OCI-M1 (cell line): ENCODE results near the gene ALDH3B2.
A peak's percentile ranks its signal among the peaks of the same experiment; 100 is the strongest.
"Not testable (repeated sequence)": the region's sequence is repeated elsewhere in the genome, so short reads cannot be mapped to it uniquely, and the experiment has no call there.

Experiments used
- DNase-seq: peaks from one replicate; lab custom pipeline; 2025; lab: John Stamatoyannopoulos, UW

The ALDH3B2 gene

DNA sequence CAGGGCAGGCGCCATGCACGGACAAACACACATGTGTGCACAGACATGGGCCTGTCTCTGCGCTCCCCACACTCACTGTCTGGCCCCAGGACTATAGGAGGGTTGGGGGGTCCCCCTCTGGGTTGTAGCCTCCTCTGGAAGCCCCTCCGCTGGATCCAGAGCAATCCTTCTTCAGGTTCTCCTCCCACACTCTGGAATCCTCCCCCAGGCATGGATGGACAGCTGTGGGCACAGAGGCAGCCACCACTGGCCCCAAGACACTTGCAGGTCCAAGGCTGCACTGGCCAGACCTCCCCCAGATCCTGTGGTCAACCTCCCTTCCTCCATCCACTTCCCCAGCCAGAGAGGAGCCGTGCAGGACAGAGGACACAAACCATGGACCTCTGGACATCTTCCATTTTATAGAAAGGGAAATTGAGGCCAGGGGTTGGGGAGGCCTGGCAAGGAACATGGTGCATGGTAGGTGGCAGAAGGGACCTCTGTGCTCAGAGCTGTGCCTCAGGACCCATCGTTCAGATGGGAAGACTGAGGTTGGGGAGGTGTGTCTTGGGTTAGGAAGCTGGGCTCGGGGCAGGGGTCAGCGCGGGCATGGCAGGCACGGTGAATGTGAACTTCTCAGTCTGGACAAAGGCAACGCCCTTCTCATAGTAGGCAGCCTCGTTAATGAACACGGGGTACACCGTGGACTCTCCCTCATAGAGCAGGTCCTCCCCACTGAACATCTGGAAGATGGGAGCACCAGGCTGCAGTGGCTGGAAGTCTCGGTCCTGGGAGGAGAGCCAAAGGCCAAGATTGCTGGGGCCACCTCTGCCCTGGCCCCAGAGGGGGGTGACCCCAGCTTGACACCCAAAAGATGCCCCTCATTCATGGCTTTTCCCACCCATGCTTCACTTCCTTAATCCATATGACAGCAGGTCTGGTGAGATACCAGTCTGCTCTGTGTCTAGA, 32.0 kb downstream of the ALDH3B2 start:
- no peak for DNase-seq

DNA sequence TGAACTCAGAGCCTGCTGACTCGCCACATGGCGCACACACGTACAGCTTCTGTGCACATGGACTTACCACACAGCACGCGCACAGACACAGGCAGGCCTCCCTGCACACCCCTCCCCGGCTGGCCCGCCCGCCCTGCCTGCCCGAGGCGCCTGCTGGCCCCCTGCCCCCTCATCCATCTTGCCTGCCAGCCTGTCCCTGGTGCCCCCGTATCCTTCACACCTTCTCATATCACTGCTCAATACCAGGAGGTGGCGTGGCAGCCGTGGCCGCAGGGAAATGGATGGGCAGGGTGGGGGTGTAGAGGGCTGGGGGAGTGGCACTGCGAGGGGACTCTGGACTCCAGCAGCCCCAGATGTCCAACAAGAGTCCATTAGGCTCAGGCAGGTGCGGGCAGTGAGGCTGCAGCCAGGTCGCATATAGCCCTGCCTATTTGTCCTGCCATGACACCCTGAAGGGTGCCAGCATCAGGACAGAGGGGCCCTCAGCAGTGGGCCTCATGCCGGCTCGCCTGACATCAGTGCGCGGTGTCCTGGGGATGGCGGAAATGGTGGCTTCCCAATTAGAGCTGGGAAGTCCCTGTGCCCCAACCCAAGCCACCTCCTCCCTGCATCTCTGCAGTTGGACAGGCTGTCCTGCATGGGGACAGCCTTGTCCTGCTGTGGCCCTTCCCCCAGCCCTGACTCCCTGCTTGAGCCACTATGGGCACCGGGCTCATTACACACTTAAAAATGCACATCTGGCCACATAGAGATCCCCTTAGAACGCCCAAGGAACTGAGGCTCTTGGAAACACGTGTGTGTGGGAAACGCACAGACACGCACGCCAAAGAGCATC, 32.9 kb downstream of the ALDH3B2 start:
- DNase-seq: no peak

DNA sequence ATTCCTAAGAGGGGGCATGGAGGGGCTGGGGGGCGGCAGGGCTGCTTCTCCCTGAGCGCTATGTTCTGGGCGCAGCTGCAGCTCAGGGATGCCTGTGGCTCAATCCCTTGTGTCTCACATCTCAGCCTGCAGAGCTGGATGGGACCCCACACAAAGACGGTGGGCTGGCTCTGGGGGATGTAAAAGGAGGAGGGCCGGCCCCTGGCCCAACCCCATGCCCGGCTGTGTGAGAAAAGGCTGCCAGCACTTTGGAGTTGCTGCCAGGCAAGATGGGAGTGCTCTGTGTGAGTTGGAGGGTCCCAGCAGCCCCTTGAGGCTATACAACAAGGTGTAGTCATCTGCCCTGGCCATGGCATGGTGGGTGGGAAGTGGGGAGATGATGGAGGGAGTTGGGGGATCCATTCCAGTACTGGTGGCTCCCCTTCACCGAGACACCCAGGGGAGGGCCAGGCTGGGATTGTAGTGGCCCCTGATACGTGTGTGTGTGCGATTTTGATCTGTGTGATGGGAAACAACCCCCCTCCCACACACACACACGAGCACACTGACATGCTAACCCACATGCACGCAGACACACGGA, 33.6 kb downstream of the ALDH3B2 start:
- no peak for DNase-seq

DNA sequence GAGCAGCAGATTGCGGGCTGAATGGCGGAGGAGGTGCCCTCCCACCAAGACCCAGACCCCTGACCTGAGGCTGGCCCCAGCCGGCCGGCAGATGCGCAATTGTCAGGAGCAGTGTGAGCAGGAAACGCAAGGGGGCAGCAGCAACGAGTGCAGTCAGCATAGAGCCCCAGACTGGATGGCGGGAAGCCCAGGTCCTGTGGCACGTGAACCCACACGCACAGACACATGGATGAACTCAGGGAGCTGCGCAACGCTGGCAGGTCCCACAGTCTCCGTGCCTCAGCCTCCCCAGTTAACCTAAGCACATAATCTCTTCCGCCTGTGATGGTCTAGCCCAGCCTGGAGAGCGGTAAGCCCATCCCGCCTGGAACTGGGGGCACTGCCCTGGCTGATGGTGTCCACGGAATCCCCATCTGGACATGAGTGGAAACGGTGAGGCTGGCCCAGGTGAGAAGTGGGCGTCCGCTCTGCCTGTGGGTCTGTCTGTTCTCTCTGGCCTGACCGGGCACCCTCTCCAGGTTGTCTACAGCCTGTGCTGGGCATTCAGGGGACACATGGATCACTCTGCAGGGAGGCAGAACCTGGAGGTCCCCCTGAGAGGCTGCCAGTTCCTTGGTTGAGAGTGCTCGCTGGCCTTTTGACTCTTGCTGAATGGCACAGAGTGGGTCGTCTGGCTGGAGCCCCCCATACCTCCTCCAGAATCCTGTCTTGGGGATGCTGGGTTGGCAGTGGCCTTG, 34.2 kb downstream of the ALDH3B2 start:
- peak; percentile 61 for DNase-seq

DNA sequence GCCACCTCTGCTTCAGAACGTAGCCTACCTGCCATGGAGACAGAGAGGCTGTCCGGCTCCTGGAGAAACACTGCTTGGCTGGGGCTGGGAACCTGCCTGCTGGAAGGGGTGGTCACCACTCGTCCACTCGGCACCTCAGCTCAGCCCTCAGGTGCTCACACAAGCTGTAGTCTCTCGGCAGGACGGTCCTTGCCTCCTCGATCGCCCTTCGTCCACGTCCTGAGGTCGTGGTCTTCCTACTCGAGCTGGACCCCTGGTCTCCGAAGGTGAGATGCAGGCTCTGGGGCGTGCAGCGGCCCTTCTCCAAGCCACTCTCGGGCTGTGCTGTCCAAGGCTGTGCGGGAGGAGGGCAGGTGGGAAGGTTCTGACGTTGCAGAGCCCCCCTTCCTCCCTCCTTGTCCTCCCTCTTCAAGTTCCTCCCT, 35.0 kb downstream of the ALDH3B2 start, which contains the start of gene TBX10:
TBX10 (minus strand) TSS at position 326 of the 422 bp plus-strand sequence; CDS start at position 35, 291 bp downstream.
- DNase-seq: no peak

DNA sequence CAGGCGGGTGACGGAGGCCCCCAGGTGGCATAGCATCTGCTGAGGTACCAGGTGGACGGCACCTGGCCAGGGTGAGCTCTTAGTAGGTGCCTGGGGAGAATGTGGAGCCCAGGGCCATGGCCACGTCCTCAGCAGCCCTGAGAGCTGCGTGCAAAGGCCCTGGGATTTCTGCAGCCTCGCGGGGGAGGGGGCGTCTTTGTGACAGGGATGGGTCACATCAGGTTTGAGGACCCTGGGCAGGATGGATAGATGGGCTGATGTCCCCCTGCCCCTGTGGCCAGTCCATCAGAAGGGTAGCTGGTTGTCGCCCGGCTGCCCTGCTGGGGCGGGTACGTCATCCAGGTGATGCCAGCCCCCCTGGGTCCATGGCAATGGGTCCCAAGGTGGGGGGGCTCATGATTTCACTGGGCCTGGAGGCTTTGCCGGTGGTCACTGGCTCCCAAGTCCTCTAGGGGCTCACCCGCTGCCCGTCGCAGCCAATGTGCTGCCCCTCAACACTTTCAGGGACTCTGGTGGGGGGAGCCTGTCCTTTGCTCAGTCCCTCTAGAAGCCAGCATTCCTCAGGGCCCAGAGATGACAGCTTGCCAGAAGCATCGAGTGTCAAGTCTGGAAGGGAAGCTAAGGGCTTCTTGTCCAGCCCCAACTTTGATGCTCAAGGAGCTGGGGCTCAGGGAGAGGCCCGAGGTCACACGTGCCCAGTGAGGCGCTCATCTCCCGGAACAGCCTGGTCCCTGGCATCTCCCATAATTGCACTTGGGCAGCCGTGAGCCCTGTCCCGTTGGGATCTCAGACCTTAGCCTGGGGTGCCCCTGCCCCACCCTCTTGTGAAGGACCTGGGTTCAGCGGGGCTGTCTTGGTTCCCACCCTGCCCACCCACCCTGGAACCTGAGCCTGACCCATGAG, 35.6 kb downstream of the ALDH3B2 start:
- no peak for DNase-seq

DNA sequence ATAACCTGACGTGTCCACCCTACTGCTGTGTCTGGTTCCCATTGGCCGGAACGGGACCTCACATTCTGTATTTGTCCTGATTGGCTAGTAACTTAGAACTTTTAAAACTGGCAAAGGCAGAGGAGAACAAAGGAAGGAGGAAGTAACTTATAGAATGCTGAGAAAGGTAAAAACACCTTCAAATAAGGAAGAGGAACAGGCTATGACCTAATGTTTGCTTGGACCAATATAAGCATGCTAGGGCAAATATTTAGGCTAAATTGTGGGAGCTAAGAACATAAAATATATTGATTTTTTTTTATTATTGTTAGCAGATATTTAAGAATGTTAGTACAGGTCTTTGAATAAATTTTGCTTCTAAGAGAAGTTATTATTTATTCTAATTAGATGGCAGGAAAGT, 37.0 kb downstream of the ALDH3B2 start:
- not testable (repeated sequence) for DNase-seq

DNA sequence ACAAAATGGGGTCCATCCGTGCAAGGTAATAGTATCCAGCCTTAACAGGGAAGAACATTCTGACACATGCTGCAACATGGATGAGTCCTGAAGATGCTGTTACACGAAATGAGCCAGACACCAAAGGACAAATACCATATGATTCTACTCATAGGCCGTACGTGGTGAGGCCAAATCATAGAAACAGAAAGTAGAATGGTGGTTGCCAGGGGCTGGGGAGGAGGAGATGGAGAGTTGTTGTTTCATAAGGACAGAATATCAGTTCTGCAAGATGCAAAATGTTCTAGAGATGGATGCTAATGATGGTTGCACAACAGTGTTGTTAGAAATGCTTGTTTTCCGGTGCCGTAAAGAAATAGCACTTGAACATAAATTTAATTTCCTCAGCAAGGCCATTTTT, 37.5 kb downstream of the ALDH3B2 start:
- DNase-seq: no peak

DNA sequence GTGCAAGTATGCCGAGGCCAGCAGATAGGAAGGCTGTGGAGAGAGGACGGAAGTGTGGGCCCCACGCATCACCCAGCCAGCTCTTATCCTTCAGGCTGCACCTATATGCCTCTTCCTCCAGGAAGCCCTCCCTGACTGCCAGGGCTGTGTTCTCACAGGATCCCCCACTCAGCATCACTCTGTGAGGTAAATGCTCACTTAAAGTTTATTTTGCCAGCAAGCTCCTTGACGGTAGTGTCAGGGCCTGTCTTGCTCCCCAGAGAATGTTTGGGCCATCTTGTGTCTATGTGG, 39.2 kb downstream of the ALDH3B2 start:
- DNase-seq: no peak

DNA sequence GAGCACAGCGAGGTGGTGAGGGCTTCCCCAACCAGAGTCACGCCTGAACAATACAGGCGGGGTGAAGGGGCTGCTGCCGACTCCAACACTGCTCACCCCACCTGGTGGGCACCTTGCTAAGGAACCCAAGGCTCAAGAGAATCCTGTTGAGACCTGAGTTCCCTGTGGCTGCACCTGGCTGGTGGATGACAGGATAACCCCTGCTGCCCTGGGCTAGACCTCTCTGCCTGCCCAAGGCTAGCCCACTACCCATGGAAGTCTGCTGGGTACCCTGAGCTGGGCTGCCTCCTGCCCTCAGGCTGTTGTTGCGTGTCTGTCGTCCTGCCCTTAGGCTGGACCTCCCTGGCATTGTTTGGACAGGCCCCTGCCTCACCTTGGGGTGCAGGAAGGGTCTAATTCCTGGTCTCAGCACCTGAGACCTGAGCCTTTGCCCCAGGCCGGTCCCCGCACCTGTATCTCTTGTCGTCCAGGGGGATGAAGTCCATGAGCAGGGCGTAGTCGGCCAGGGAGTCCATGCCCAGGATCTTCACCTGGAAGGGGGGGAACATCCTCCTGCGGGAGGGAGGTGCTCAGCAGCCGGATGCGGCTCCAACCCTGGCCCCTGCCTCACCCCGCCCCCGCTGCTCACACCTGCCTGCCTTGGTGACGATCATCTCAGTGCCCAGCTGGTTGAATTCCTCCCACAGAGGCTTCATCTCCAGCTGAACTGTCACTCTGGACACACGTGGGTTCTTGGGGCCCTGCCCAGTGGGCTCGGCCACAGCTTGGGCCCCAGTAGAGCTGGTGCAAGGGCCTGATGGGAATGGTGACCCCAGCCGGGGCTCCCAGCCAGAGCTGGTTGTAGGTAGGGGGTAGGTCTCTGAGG, 39.8 kb downstream of the ALDH3B2 start:
- no peak for DNase-seq

DNA sequence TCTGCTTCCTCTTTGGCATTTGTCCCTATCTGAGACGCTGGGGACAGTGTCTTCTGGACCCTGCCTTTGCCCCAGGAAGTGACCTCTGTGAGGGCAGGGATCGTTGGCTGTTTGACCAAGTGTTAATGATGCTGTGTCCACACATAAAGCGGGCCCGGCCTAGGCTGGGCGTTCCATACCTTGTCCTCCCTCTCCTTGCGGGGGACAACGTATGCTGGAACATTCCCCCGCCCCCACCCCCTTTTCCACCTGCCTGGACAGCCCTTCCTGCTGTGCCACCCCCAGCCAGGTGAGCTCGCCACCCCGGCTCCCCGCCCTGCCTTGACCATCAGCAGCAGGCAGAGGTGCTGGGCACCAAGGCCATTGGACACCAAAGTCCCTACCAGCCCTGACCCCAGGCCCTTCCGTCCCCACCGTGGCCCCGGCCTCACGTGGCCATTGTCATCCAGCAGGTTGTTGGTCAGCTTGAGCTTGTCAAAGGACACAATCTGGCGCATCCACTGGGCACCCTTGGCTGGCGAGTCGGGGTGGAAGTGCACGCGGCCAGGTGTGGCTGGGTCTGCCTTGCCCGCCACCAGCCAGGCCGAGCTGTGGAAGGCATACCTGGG, 40.6 kb downstream of the ALDH3B2 start:
- no peak for DNase-seq

DNA sequence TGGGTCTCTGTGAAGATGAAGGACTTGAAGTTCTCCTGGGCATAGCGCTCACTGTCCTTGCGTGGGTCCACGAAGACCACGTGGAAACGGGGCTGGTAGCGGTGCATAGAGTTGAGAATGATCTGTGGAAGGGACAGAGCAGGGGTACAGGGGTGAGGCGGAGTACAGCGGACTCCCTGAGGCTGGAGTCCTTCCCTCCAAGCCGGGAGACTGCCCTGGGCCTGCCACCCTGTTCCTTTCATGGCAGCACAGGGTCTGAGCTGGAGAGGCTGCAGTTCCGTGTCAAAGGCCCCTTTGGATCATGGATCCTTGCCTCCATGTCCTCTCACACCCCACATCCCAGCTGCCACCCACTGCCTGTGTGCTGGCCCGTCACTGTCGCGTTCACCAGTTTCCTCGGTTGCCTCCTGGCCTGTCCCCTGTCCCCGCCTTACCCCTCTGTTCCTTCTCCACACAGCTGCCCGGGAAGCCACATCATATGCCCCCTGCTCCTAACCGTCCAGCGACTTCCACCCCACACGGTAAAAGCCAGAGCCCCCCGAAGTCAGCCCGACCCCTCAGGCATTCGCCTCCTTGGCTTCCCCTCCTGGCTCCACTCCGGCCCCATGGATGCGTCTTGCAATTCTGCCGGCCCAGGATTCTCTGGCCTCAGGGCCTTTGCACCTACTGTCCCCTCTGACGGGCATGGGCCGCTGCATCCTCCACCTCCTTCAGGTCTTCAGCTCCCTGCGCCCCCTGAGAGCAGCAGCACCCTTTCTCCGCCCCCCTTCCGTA, 41.3 kb downstream of the ALDH3B2 start:
- no peak for DNase-seq

DNA sequence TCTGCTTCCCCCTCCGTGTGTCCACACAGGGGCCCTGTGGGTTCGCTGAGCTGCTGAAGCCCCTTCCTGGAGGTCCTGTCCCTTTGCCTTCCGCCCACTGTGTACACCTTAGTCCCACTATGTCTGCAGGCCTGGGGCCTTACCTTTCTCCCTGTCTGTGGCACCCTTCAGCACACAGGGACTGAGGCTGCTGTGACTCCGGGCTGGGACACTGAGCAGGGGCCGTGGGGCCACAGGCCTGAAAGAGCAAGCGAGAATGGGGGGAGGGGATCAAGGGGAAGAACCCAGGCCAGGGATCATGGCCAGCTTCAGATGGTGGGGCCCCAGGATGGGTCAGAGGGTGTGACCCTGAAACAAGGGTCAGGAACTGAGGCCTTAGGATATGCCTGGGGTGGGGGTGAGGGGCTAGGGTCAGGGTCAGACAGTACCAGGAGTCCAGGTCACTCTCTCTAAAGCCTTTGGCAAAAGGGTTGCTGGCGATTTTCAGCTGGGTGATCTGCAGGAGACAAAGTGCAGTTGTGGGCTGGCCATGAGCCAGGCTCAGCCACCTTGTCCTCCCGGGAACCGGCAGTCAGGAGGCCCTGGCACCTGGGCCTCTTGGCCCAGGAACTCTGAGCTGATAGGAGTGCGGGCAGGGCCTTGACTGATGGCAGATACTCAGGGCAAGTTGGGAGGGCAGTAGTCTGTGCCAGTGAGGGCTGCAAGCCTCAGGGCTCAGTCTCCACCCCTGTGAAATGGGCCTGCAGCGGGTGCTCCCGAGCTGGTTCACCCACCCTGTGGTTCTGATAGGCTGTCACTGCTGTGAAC, 42.0 kb downstream of the ALDH3B2 start:
- no peak for DNase-seq

DNA sequence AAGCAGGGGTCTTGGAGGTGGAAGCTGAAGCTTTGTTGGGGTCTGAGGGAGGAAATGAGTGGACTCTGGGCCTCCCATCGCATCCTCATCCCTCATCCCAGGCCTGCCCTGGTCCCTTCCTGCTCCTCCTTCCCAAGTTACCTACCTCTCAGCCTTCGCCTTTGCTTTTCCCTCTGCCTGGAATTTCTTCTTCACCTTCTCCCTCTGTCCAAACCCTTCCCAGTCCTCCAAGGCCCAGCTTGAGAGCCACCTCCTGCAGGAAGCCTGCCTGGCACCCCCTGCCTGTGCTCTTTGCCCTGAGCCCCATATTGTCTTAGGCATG, 42.6 kb downstream of the ALDH3B2 start:
- no peak for DNase-seq

DNA sequence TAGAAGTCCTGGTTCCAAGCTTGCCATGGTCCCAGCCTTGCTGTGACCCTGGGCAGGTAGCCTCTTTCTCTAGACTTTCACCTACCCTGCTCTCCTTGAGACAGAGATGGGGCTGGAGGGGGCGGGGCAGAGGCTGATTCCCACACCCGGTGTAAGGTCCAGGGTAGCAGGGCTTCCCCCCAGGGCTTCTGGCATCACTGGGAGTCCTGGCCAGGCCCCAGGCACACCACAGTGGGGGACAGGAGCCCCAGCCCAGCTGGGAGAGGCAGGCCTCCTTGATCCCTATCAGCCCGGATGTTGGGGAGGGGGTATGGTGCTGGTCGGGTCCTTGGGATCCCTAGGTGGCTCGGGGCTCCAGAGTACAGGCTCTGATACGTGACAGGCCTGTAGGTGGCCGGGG, 43.0 kb downstream of the ALDH3B2 start:
- DNase-seq: no peak

DNA sequence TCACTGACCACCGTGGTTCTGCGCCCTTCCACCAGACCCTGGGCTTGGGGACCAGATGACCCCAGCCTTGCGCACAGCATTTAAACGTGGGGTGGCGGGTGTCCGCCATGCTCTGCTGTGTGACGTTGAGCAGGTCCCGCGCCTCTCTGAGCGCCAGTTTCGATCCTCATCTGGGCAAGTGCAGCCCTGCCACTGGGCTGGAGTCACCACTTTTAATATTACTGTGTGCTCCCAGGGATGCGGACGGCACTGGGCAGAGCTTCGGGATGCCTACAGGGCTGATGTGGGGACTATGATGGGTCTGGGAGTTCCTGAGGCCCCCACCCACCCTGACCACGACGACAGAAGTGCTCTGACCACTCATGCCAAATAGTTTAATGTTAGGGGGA, 43.5 kb downstream of the ALDH3B2 start:
- no peak for DNase-seq

DNA sequence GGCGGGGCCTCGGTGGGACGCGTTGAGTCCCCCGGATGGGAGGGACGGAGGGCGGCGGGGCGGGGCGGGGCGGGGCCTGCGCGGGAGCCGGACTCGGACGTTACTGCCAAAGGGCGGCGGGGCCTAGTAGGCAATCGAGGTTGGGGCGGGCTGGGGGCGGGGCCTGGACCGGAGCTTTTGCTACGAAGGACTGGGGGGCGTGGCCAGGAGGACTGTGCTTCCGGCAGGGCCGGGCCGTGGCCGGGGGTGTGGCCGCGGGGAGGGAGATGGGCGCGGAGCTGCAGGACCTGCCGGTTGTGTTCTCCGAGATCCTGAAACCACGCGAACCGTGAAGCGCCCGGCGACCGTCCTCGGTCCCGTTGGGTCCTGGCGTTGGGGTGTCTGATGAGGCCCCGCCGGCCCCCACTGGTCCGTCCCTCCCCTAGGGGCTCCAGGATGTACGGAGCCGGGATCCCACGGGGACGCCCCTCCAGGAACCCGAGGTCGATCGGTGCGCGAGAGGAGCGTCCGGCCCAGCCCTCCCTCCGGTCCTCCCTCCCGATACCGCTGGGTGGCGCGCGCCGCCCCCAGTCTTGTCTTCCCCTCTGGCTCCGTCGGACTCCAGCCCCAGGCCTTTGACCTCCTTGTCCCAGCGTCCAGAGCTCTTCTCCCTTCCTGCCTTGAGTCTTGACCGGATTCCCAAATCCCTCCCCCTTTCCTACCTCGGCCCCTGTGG, 44.0 kb downstream of the ALDH3B2 start:
- DNase-seq: peak; percentile 97
